Measurements from ENCODE around the gene WWOX. TPM values are rescaled to one million over a fixed set of nuclear protein-coding genes. Genes with fewer than 3 reads are reported as not detected.

WWOX gene
- total and polyA plus RNA-seq, 2 of the 8 experiments (the other 6 are each of a cell fraction or from before 2014, with no cell fraction given) = 5.4 to 16.7 TPM

GRCh38 chr16:78906135-78906534, 806.7 kb downstream of the WWOX start:
- no peak overlapping the region for H3K4me3 ChIP-seq (ENCODE audit: extremely low read depth in 1 of 4, insufficient read depth in 2 of 4, low read depth in 3 of 4, low read length in 4 of 4)
- WGBS, 2 experiments (ENCODE audit: extremely low coverage in 1 of 2, insufficient coverage in 1 of 2, insufficient read length in 1 of 2, insufficient replicate concordance in 2 of 2, low coverage in 1 of 2, low lambda C conversion rate in 2 of 2, missing lambda C conversion rate in 1 of 2) = 58% methylated on average over 3 of the region's 3 CpGs; no CpG with 5 or more reads in 1 of the 2 experiments
- peak overlapping the region; percentile 16 for H4K5ac ChIP-seq (ENCODE audit: insufficient read length, low read depth, low read length)
- no peaks in the 10 kb centered on the region; a peak in 1 of 8 replicates for H3K36me3 ChIP-seq (ENCODE audit: control insufficient read depth in 2 of 4, insufficient read depth in 4 of 4, low read length in 3 of 4)
- POLR2A ChIA-PET (ENCODE audit: partially characterized antibody) = interaction anchor here (0.5 kb wide), 1 partner anchor 285 kb away, joined by 4 read pairs; no protein-coding TSS in a partner anchor
- H4K91ac ChIP-seq (replicated peaks; ENCODE audit: insufficient read length, low read length) = no peak overlapping the region
- no peak overlapping the region for H4K8ac ChIP-seq (ENCODE audit: extremely low read depth, insufficient read depth, low read length)
- peak overlapping the region; percentile 39; the same call in 1 of the 2 replicates for H2BK12ac ChIP-seq (ENCODE audit: low read depth, low read length)
- no peak overlapping the region; the same call in 1 of the 2 replicates for H3K18ac ChIP-seq (ENCODE audit: extremely low read depth, low read length)
- peaks cover 2 to 10% (median 6%) of the 10 kb centered on the region in 4 experiments; a peak in 5 of 7 replicates for H3K4me1 ChIP-seq (replicated peaks in 1 of 4; ENCODE audit: control insufficient read depth in 3 of 4, insufficient read depth in 4 of 4, low read length in 3 of 4)
- no peaks in the 10 kb centered on the region for H3K27me3 ChIP-seq (replicated peaks in 1 of 4; ENCODE audit: control insufficient read depth in 3 of 4, extremely low read depth in 1 of 4, insufficient read depth in 3 of 4, low read length in 3 of 4)
- no peak overlapping the region for H2BK120ac ChIP-seq (replicated peaks; ENCODE audit: low read depth, low read length)
- H2BK15ac ChIP-seq (ENCODE audit: low read length) = no peak overlapping the region
- no peak overlapping the region for H3K9ac ChIP-seq (replicated peaks in 1 of 4; ENCODE audit: extremely low read depth in 1 of 4, low read depth in 3 of 4, low read length in 3 of 4)
- FAIRE-seq = peak; percentile 57
- H2AK5ac ChIP-seq (ENCODE audit: low read depth, low read length) = 0 out of 2 replicates have a peak overlapping the region, but pooled peaks have one; percentile 80
- no peak overlapping the region for H3K4ac ChIP-seq (replicated peaks; ENCODE audit: insufficient read length, low read depth, low read length)
- H2BK20ac ChIP-seq (ENCODE audit: low read length) = no peak overlapping the region
- no peak overlapping the region for H3K23ac ChIP-seq (ENCODE audit: insufficient read length)
- CTCF ChIA-PET (ENCODE audit: partially characterized antibody) = interaction anchor here (0.5 to 2.1 kb wide), 4 partner anchors 20 to 696 kb away, joined by 3 to 6 read pairs (median 4); no protein-coding TSS in a partner anchor
- DNase-seq (ENCODE audit: low read depth in 1 of 2, low spot score in 2 of 2) = peak in 1 of 2 experiments; percentile 21
- no peak overlapping the region for H3K56ac ChIP-seq (replicated peaks; ENCODE audit: insufficient read length, low read depth, low read length)
- H2AFZ ChIP-seq (ENCODE audit: low read length) = no peak overlapping the region
- H3K23me2 ChIP-seq (ENCODE audit: low read depth, low read length) = 0 out of 2 replicates have a peak, but pooled peaks cover 2% of the 10 kb centered on the region
- no peaks in the 10 kb centered on the region for H4K20me1 ChIP-seq (replicated peaks in 1 of 2; ENCODE audit: control insufficient read depth in 1 of 2, insufficient read depth in 2 of 2, low read length in 2 of 2)
- peak overlapping the region; percentile 80; the same call in 1 of the 2 replicates for H2BK5ac ChIP-seq (ENCODE audit: low read depth, low read length)
- H3K79me1 ChIP-seq (ENCODE audit: low read depth, low read length) = no peaks in the 10 kb centered on the region
- no peak overlapping the region for H3K14ac ChIP-seq (ENCODE audit: insufficient read length)
- H3K27ac ChIP-seq (ENCODE audit: low read depth, low read length) = no peak overlapping the region
- peak overlapping the region; percentile 6 to 31; a peak in 2 of 4 replicates for H3K4me2 ChIP-seq (ENCODE audit: insufficient read depth in 1 of 2, low read depth in 2 of 2, low read length in 2 of 2)
- no peaks in the 10 kb centered on the region for H3K79me2 ChIP-seq (ENCODE audit: control insufficient read depth in 1 of 2, insufficient read depth in 2 of 2, low read length in 2 of 2)
- H3K9me3 ChIP-seq (ENCODE audit: insufficient read depth in 2 of 2, low read depth in 1 of 2, low read length in 1 of 2) = peaks cover 0 to 7% of the 10 kb centered on the region in 2 experiments; a peak in 3 of 4 replicates
- no peak; a peak in 1 of 4 replicates for TF ChIP-seq RAD21 (IDR thresholded peaks at IDR 0.05 in 1 of 2, conservative IDR thresholded peaks at IDR 0.05 in 1 of 2; ENCODE audit: low read depth in 2 of 2, low read length in 2 of 2)
- TF ChIP-seq TBP (IDR thresholded peaks at IDR 0.05; ENCODE audit: low read depth, low read length) = no peak
- no peak for TF ChIP-seq GTF2F1 (IDR thresholded peaks at IDR 0.05; ENCODE audit: borderline replicate concordance, low read depth, low read length)
- TF ChIP-seq CTBP2 (IDR thresholded peaks at IDR 0.05; ENCODE audit: borderline replicate concordance, insufficient read depth, insufficient read length, low read length) = no peak
- TF ChIP-seq TEAD4 (IDR thresholded peaks at IDR 0.05; ENCODE audit: low read depth, low read length) = no peak
- no peak for TF ChIP-seq POLR2A (IDR thresholded peaks at IDR 0.05; ENCODE audit: control extremely low read depth in 1 of 2, low read depth in 2 of 2, low read length in 2 of 2)
- no peak for TF ChIP-seq BCL11A (IDR thresholded peaks at IDR 0.05; ENCODE audit: low read depth in 2 of 2, low read length in 2 of 2)
- no peak for TF ChIP-seq ASH2L (IDR thresholded peaks at IDR 0.05; ENCODE audit: low read length)
- no peak for TF ChIP-seq SIRT6 (IDR thresholded peaks at IDR 0.05; ENCODE audit: low read length)
- no peak for TF ChIP-seq RXRA (IDR thresholded peaks at IDR 0.05; ENCODE audit: insufficient read depth, low read depth, low read length)
- no peak for TF ChIP-seq MAX (IDR thresholded peaks at IDR 0.05)
- TF ChIP-seq FOSL1 (IDR thresholded peaks at IDR 0.05; ENCODE audit: insufficient read depth, low read depth, low read length) = no peak

Data from H1 (cell line).